ENCODE data around the gene ANKRD13D.
"Not testable (repeated sequence)": the region's sequence is repeated elsewhere in the genome, so short reads cannot be mapped to it uniquely, and the experiment has no call there.

ANKRD13D gene

GRCh38 chr11:67255353-67255752 is 33.8 kb upstream of the ANKRD13D start:
- H3K36me3 Mint-ChIP-seq = peaks cover 7% of the 10 kb centered on the region
- no peaks in the 10 kb centered on the region for H3K9me3 Mint-ChIP-seq (ENCODE audit: low read depth)
- H3K4me1 Mint-ChIP-seq (ENCODE audit: low read depth) = peaks cover 41% of the 10 kb centered on the region
- H3K27me3 Mint-ChIP-seq = no peaks in the 10 kb centered on the region
- H3K27ac Mint-ChIP-seq = no peak overlapping the region
- H3K4me3 Mint-ChIP-seq = no peak overlapping the region

- Mint-ChIP-seq H3K27ac (no peak overlapping the region), H3K36me3 (peaks cover 7% of the 10 kb centered on the region), H3K9me3 (ENCODE audit: low read depth) (no peaks in the 10 kb centered on the region), H3K4me1 (ENCODE audit: low read depth) (peaks cover 40% of the 10 kb centered on the region), H3K4me3 (no peak overlapping the region), H3K27me3 (no peaks in the 10 kb centered on the region)
Measured at GRCh38 chr11:67255864-67256263, 33.2 kb upstream of the ANKRD13D start.

- Mint-ChIP-seq H3K27me3 (no peaks in the 10 kb centered on the region), H3K27ac (peak overlapping the region; percentile 46), H3K36me3 (peaks cover 7% of the 10 kb centered on the region)
Measured at GRCh38 chr11:67256477-67257135, 32.5 kb upstream of the ANKRD13D start.

GRCh38 chr11:67260406-67260805 is 28.7 kb upstream of the ANKRD13D start:
- no peak overlapping the region for H3K27ac Mint-ChIP-seq
- no peaks in the 10 kb centered on the region for H3K27me3 Mint-ChIP-seq
- H3K36me3 Mint-ChIP-seq = peaks cover 3% of the 10 kb centered on the region
- peaks cover 45% of the 10 kb centered on the region for H3K4me1 Mint-ChIP-seq (ENCODE audit: low read depth)
- H3K4me3 Mint-ChIP-seq = peak overlapping the region; percentile 30
- H3K9me3 Mint-ChIP-seq (ENCODE audit: low read depth) = no peaks in the 10 kb centered on the region

More at GRCh38 chr11:67256477-67257135, 32.5 kb upstream of the ANKRD13D start:
- Mint-ChIP-seq H3K9me3 (ENCODE audit: low read depth) (no peaks in the 10 kb centered on the region), H3K4me1 (ENCODE audit: low read depth) (peaks cover 43% of the 10 kb centered on the region), H3K4me3 (no peak overlapping the region)

- H3K4me3 Mint-ChIP-seq = peak overlapping the region; percentile 69
- H3K36me3 Mint-ChIP-seq; H3K27me3 Mint-ChIP-seq; H3K9me3 Mint-ChIP-seq (ENCODE audit: low read depth): not testable (repeated sequence)
- H3K27ac Mint-ChIP-seq = peak overlapping the region; percentile 46
- peaks cover 49% of the 10 kb centered on the region for H3K4me1 Mint-ChIP-seq (ENCODE audit: low read depth)
Measured at GRCh38 chr11:67260885-67261639, 28.0 kb upstream of the ANKRD13D start.

GRCh38 chr11:67261640-67261945 is 27.5 kb upstream of the ANKRD13D start:
- Mint-ChIP-seq H3K27ac (no peak overlapping the region), H3K27me3 (no peaks in the 10 kb centered on the region), H3K4me1 (ENCODE audit: low read depth) (peaks cover 49% of the 10 kb centered on the region), H3K4me3 (no peak overlapping the region), H3K9me3 (ENCODE audit: low read depth) (no peaks in the 10 kb centered on the region), H3K36me3 (no peaks in the 10 kb centered on the region)

- Mint-ChIP-seq H3K36me3 (no peaks in the 10 kb centered on the region), H3K4me3 (peak overlapping the region; percentile 79), H3K4me1 (ENCODE audit: low read depth) (peaks cover 49% of the 10 kb centered on the region), H3K27ac (peak overlapping the region; percentile 72), H3K9me3 (ENCODE audit: low read depth) (no peaks in the 10 kb centered on the region), H3K27me3 (no peaks in the 10 kb centered on the region)
Measured at GRCh38 chr11:67261946-67262681, 27.0 kb upstream of the ANKRD13D start.

- no peaks in the 10 kb centered on the region for H3K27me3 Mint-ChIP-seq
- H3K36me3 Mint-ChIP-seq = peaks cover under 1% of the 10 kb centered on the region
- H3K4me3 Mint-ChIP-seq = peak overlapping the region; percentile 79
- H3K27ac Mint-ChIP-seq = peak overlapping the region; percentile 75
- peaks cover 54% of the 10 kb centered on the region for H3K4me1 Mint-ChIP-seq (ENCODE audit: low read depth)
- H3K9me3 Mint-ChIP-seq (ENCODE audit: low read depth) = no peaks in the 10 kb centered on the region
Measured at GRCh38 chr11:67262731-67263675, 26.1 kb upstream of the ANKRD13D start.

- Mint-ChIP-seq H3K36me3 (peaks cover 2% of the 10 kb centered on the region), H3K4me1 (ENCODE audit: low read depth) (peaks cover 67% of the 10 kb centered on the region), H3K27ac (no peak overlapping the region), H3K4me3 (peak overlapping the region; percentile 82), H3K27me3 (no peaks in the 10 kb centered on the region), H3K9me3 (ENCODE audit: low read depth) (no peaks in the 10 kb centered on the region)
Measured at GRCh38 chr11:67264260-67264659, 24.8 kb upstream of the ANKRD13D start.

GRCh38 chr11:67264877-67265632 is 24.0 kb upstream of the ANKRD13D start:
- peak overlapping the region; percentile 82 for H3K4me3 Mint-ChIP-seq
- H3K4me1 Mint-ChIP-seq (ENCODE audit: low read depth) = peaks cover 72% of the 10 kb centered on the region
- no peaks in the 10 kb centered on the region for H3K27me3 Mint-ChIP-seq

GRCh38 chr11:67265633-67266448 is 23.3 kb upstream of the ANKRD13D start:
- no peaks in the 10 kb centered on the region for H3K9me3 Mint-ChIP-seq (ENCODE audit: low read depth)
- peak overlapping the region; percentile 82 for H3K4me3 Mint-ChIP-seq
- peaks cover 2% of the 10 kb centered on the region for H3K36me3 Mint-ChIP-seq
- peaks cover 75% of the 10 kb centered on the region for H3K4me1 Mint-ChIP-seq (ENCODE audit: low read depth)
- peak overlapping the region; percentile 80 for H3K27ac Mint-ChIP-seq
- no peaks in the 10 kb centered on the region for H3K27me3 Mint-ChIP-seq

More at GRCh38 chr11:67264877-67265632, 24.0 kb upstream of the ANKRD13D start:
- Mint-ChIP-seq H3K36me3 (peaks cover 2% of the 10 kb centered on the region), H3K9me3 (ENCODE audit: low read depth) (no peaks in the 10 kb centered on the region), H3K27ac (peak overlapping the region; percentile 84)

GRCh38 chr11:67266449-67267187 is 22.5 kb upstream of the ANKRD13D start, which contains the start of gene GRK2:
Gene GRK2 (plus strand): TSS chr11:67266473. CDS start chr11:67266700, 227 bp downstream.
- Mint-ChIP-seq H3K4me1 (ENCODE audit: low read depth) (peaks cover 79% of the 10 kb centered on the region), H3K27ac (peak within 1 kb of the TSS; percentile 100), H3K4me3 (peak within 1 kb of the TSS; percentile 94), H3K27me3 (no peaks in the 10 kb centered on the region), H3K36me3 (peaks cover 2% of the 10 kb centered on the region), H3K9me3 (ENCODE audit: low read depth) (no peaks in the 10 kb centered on the region)

Measured in activated naive CD8-positive, alpha-beta T cell (primary cell).